Breast epithelium (tissue), 4 donors: ENCODE results near the gene VEZT. TPM values are rescaled to one million over a fixed set of nuclear protein-coding genes. Genes with fewer than 3 reads are reported as not detected.
"Not testable (repeated sequence)": the region's sequence is repeated elsewhere in the genome, so short reads cannot be mapped to it uniquely, and the experiment has no call there.

Experiments
- DNase-seq, 2 donors: peaks; one replicate each; pipeline ENCODE4 v3.0.0-alpha.2; 2019; ENCODE audit warnings: low spot score in 2 of 2
- H3K27ac ChIP-seq, 2 donors: fragments of 200-600 bp; sonication (generic) in 1 of 2; one replicate each; pipeline ENCODE4 v1.5.1; 2016 to 2019; ENCODE audit warnings: mild to moderate bottlenecking in 1 of 2
- H3K27me3 ChIP-seq, 2 donors: fragments of 200-600 bp; sonication (generic) in 1 of 2; one replicate each; pipeline versions ENCODE4 v1.5.1 to v1.6.0; 2017 to 2019; ENCODE audit warnings: control low read depth in 1 of 2, mild to moderate bottlenecking in 1 of 2
- H3K36me3 ChIP-seq: fragments of 200-600 bp; one replicate; pipeline ENCODE4 v1.5.1; 2019
- H3K4me1 ChIP-seq, 2 donors: fragments of 200-600 bp; sonication (generic); one replicate each; pipeline ENCODE4 v1.5.1; 2016 to 2019; ENCODE audit warnings: control low read depth in 1 of 2
- H3K4me3 ChIP-seq, 3 donors: fragments of 200-600 bp; sonication (generic); 1 replicate in 2 of 3; 2 replicates in 1 of 3; pipeline ENCODE4 v1.5.1; 2016 to 2019; ENCODE audit warnings: mild to moderate bottlenecking in 3 of 3, moderate library complexity in 2 of 3
- H3K9me3 ChIP-seq, 2 donors: fragments of 200-600 bp; sonication (generic) in 1 of 2; one replicate each; pipeline ENCODE4 v1.5.1; 2016 to 2019; ENCODE audit warnings: control low read depth in 1 of 2
- POLR2A ChIP-seq: fragments of 450-650 bp; IDR thresholded peaks from one replicate; pipeline ENCODE4 v1.6.1; 2016; ENCODE audit warnings: antibody characterized with exemption, mild to moderate bottlenecking, moderate library complexity
- POLR2AphosphoS5 ChIP-seq, 3 donors: sonication (generic); formaldehyde crosslinking; IDR thresholded peaks; one replicate each; pipeline ENCODE4 v1.6.1; 2017; ENCODE audit warnings: antibody characterized with exemption in 3 of 3
- intact Hi-C: fragments of 100-400 bp; cut with DNase I; formaldehyde crosslinking; loops from one replicate; pipeline ENCODE4 v1.15.1; 2023; ENCODE audit warnings: low total_unique reads
- total RNA-seq, 3 donors: library from RNA; depleted of rRNA; stranded (reverse); fragments of >200 nt; gene quantifications; one replicate each; pipeline ENCODE4 v1.1.0, GENCODE V29; 2016
- TF ChIP-seq, protein P1 (sequence below), 3 donors: fragments of 450-650 bp; IDR thresholded peaks; one replicate each; pipeline ENCODE4 v1.5.1; 2016 to 2017; ENCODE audit warnings: antibody characterized with exemption in 3 of 3, mild to moderate bottlenecking in 3 of 3, moderate library complexity in 3 of 3

Gene VEZT
- total RNA-seq, 3 donors from 2014 or later: 72.8 to 126 (median 73.8) TPM

DNA sequence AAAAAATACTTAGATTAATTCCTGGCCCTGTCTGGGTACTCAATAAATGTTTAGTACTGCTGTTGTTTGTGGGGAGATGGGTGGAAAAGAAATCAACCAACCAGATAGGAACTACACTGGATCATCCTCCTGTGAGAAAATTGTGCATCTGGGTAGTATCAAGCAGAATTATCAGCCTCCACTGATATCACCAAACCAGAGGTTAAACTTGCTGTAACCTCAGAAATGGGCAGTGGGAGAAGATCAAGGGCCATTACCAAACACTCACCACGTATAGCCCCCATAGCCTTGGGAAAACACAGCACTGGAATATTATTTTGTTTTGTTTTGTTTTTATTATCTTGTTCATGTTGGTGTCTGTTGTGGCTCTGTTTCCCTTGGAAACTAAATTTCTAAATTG, 19.7 kb downstream of the VEZT start:
- Histone ChIP-seq H3K4me3 (no peak overlapping the region), H3K27ac (no peak overlapping the region), H3K4me1 (no peaks in the 10 kb centered on the region), H3K27me3 (no peaks in the 10 kb centered on the region), H3K36me3 (no peaks in the 10 kb centered on the region), H3K9me3 (no peaks in the 10 kb centered on the region)
- DNase-seq: no peak
- intact Hi-C loops: no loop called here
- TF ChIP-seq, protein P1, sequence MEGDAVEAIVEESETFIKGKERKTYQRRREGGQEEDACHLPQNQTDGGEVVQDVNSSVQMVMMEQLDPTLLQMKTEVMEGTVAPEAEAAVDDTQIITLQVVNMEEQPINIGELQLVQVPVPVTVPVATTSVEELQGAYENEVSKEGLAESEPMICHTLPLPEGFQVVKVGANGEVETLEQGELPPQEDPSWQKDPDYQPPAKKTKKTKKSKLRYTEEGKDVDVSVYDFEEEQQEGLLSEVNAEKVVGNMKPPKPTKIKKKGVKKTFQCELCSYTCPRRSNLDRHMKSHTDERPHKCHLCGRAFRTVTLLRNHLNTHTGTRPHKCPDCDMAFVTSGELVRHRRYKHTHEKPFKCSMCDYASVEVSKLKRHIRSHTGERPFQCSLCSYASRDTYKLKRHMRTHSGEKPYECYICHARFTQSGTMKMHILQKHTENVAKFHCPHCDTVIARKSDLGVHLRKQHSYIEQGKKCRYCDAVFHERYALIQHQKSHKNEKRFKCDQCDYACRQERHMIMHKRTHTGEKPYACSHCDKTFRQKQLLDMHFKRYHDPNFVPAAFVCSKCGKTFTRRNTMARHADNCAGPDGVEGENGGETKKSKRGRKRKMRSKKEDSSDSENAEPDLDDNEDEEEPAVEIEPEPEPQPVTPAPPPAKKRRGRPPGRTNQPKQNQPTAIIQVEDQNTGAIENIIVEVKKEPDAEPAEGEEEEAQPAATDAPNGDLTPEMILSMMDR (IDR thresholded peaks at IDR 0.05): no peak
- TF ChIP-seq POLR2A (no peak), POLR2AphosphoS5 (IDR thresholded peaks at IDR 0.05) (no peak)

DNA sequence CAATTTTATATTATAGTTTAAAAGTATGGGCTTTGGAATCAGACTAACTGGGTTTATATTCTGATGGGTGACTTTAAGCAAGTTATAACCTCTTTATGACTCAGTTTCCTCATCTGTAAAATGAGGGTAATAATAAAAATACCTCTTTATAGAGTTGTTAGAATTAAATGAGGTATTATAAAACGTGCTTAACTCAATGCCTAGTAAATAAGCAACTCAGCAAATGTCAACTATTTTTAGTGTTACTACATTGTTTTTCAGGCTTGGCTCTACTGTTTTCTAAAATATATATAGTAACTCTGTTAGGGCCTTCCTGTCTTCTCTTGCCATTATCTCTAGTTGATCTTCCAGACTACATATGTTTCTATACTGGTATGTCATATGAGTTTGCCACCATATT, 20.5 kb downstream of the VEZT start:
- Histone ChIP-seq H3K4me3 (no peak overlapping the region), H3K4me1 (no peaks in the 10 kb centered on the region), H3K27me3 (no peaks in the 10 kb centered on the region), H3K9me3 (no peaks in the 10 kb centered on the region), H3K36me3 (no peaks in the 10 kb centered on the region), H3K27ac (no peak overlapping the region)
- DNase-seq: no peak
- intact Hi-C loops: no loop called here
- TF ChIP-seq, protein P1 (IDR thresholded peaks at IDR 0.05): no peak
- TF ChIP-seq POLR2A (no peak), POLR2AphosphoS5 (IDR thresholded peaks at IDR 0.05) (no peak)

- DNase-seq: no peak
- H3K27me3 ChIP-seq: no peaks in the 10 kb centered on the region
- no peak overlapping the region for H3K4me3 ChIP-seq
- TF ChIP-seq POLR2A (no peak), POLR2AphosphoS5 (IDR thresholded peaks at IDR 0.05) (no peak)
- TF ChIP-seq, protein P1 (IDR thresholded peaks at IDR 0.05): no peak
- H3K9me3 ChIP-seq: no peaks in the 10 kb centered on the region
- intact Hi-C loops: no loop called here
- H3K4me1 ChIP-seq: no peaks in the 10 kb centered on the region
- H3K36me3 ChIP-seq: no peaks in the 10 kb centered on the region
- H3K27ac ChIP-seq: no peak overlapping the region
These were observed 21.6 kb downstream of the VEZT start for GRCh38 chr12:95239216-95239615.

DNA sequence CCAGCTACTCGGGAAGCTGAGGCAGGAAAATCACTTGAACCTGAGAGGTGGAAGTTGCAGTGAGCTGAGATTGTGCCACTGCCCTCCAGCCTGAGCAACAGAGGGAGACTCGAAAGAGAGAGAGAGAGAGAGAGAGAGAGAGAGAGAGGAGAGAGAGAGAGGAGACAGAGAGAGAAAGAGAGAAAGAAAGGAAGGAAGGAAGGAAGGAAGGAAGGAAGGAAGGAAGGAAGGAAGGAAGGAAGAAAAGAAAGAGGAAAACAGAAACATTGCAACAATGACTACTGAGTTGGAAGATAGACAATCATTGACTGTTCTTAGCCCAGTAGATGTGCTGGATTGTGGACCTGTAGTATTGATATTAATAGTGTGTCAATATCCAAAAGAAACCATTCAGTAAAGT, 22.2 kb downstream of the VEZT start:
- intact Hi-C loops, H3K27ac ChIP-seq: not testable (repeated sequence)

DNA sequence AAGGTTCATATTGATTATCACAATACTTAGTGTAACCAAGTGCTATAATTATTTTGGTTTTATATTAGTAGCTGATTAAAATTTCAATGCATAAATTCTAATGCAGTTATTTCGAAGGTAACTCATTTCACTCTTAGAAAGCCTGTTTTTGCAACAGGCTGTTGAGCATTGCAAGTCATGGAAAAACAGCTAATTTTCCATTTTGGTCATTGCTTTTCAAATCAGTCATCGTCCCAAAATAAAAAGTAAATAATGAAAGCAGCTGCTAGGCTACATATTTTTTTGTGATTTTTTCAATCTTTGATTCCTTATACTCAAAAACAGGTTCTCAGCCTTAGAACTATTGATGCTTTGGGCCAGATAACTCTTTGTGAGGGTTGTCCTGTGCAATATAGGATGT, 22.9 kb downstream of the VEZT start:
- H3K27ac ChIP-seq: no peak overlapping the region
- H3K4me3 ChIP-seq: no peak overlapping the region
- TF ChIP-seq, protein P1 (IDR thresholded peaks at IDR 0.05): no peak
- TF ChIP-seq POLR2AphosphoS5 (IDR thresholded peaks at IDR 0.05) (no peak), POLR2A (no peak)
- intact Hi-C loops: no loop called here
- H3K27me3 ChIP-seq: no peaks in the 10 kb centered on the region
- no peak for DNase-seq
- no peaks in the 10 kb centered on the region for H3K4me1 ChIP-seq
- no peaks in the 10 kb centered on the region for H3K36me3 ChIP-seq
- no peaks in the 10 kb centered on the region for H3K9me3 ChIP-seq

More for the DNA sequence above, 22.2 kb downstream of the VEZT start:
- not testable (repeated sequence) for H3K27me3 ChIP-seq, H3K4me1 ChIP-seq, H3K4me3 ChIP-seq, H3K9me3 ChIP-seq, DNase-seq, H3K36me3 ChIP-seq

GRCh38 chr12:95241138-95241537, 23.5 kb downstream of the VEZT start:
- H3K27ac ChIP-seq, H3K9me3 ChIP-seq, H3K4me3 ChIP-seq, H3K4me1 ChIP-seq, H3K27me3 ChIP-seq, H3K36me3 ChIP-seq, DNase-seq, intact Hi-C loops: not testable (repeated sequence)
